B cell (primary cell): ENCODE results near the gene ITGB2. TPM values are rescaled to one million over a fixed set of nuclear protein-coding genes. Genes with fewer than 3 reads are reported as not detected.
A peak's percentile ranks its signal among the peaks of the same experiment; 100 is the strongest.

Experiments
- ATAC-seq: fragments of 200-7000 bp; cut with Tn5 transposase; one replicate; pipeline ENCODE4 v1.10.0; 2021; ENCODE audit warnings: low read depth, mild to moderate bottlenecking, moderate number of reproducible peaks, moderate library complexity
- CTCF ChIA-PET: fragments of 350-600 bp; sonication (Branson Sonifier 250); formaldehyde crosslinking; loops from one replicate; lab custom pipeline; 2021; ENCODE audit warnings: antibody characterized with exemption, inconsistent platforms; lab: Charles Lee
- POLR2A ChIA-PET: fragments of 350-600 bp; sonication (Branson Sonifier 250); formaldehyde crosslinking; loops from one replicate; lab custom pipeline; 2021; ENCODE audit warnings: antibody characterized with exemption; lab: Charles Lee
- DNase-seq: peaks from one replicate; pipeline ENCODE4 v3.0.0; 2013
- H2AFZ ChIP-seq: 2 replicates; pipeline ENCODE4 v1.6.1; 2012; ENCODE audit warnings: mild to moderate bottlenecking, low read depth, low read length; ENCODE audit not compliant: insufficient read depth, poor library complexity, severe bottlenecking
- H3K27ac ChIP-seq, 2 donors: 1 replicate in 1 of 2; 2 replicates in 1 of 2; pipeline ENCODE4 v1.5.1; 2012 to 2013; ENCODE audit warnings: low read length in 2 of 2, mild to moderate bottlenecking in 2 of 2, moderate library complexity in 1 of 2
- H3K27me3 ChIP-seq, 4 experiments: fragments of 200-600 bp in 1 of 4; sonication (generic) in 1 of 4; replicated peaks in 1 of 4; 1 replicate in 2 of 4; 2 replicates in 2 of 4; pipeline versions ENCODE4 v1.6.1 to v1.7.0; 2013 to 2016; ENCODE audit warnings: low read length in 3 of 4, mild to moderate bottlenecking in 2 of 4, mixed read lengths in 1 of 4, moderate library complexity in 1 of 4; ENCODE audit not compliant: insufficient read depth in 4 of 4, control insufficient read depth in 3 of 4; ENCODE audit errors: control extremely low read depth in 1 of 4
- H3K36me3 ChIP-seq, 2 experiments: replicated peaks in 1 of 2; 1 replicate in 1 of 2; 2 replicates in 1 of 2; pipeline versions ENCODE4 v1.6.1 to v1.7.1; 2013; ENCODE audit warnings: low read length in 1 of 2; ENCODE audit not compliant: insufficient read depth in 2 of 2, control insufficient read depth in 1 of 2; ENCODE audit errors: control extremely low read depth in 1 of 2, extremely low read depth in 1 of 2
- H3K4me1 ChIP-seq, 2 donors: fragments of 200-600 bp in 1 of 2; sonication (generic) in 1 of 2; 1 replicate in 1 of 2; 2 replicates in 1 of 2; pipeline versions ENCODE4 v1.5.1 to v1.6.1; 2013 to 2017; ENCODE audit warnings: low read length in 2 of 2; ENCODE audit not compliant: control insufficient read depth in 2 of 2, insufficient read depth in 2 of 2
- H3K4me2 ChIP-seq: replicated peaks from 2 replicates; pipeline ENCODE3; 2012; ENCODE audit warnings: mild to moderate bottlenecking, low read depth, low read length; ENCODE audit not compliant: poor library complexity, severe bottlenecking
- H3K4me3 ChIP-seq, 5 experiments: fragments of 200-600 bp in 1 of 5; sonication (generic) in 1 of 5; 1 replicate in 3 of 5; 2 replicates in 2 of 5; pipeline versions ENCODE4 v1.5.1 to v1.7.0; 2011 to 2016; ENCODE audit warnings: low read length in 4 of 5, mild to moderate bottlenecking in 4 of 5, low read depth in 2 of 5, control low read depth in 1 of 5, moderate library complexity in 1 of 5; ENCODE audit not compliant: insufficient read depth in 1 of 5; ENCODE audit errors: control extremely low read depth in 1 of 5, extremely low read depth in 1 of 5
- H3K79me2 ChIP-seq: fragments of 200-600 bp; sonication (generic); one replicate; pipeline ENCODE4 v1.6.0; 2016; ENCODE audit warnings: low read length; ENCODE audit not compliant: control insufficient read depth, insufficient read depth
- H3K9ac ChIP-seq: fragments of 200-600 bp; sonication (generic); 2 replicates; pipeline ENCODE4 v1.6.1; 2017; ENCODE audit warnings: mild to moderate bottlenecking, low read length, moderate library complexity
- H3K9me3 ChIP-seq, 3 donors: one replicate each; pipeline versions ENCODE4 v1.6.1 to v1.7.1; 2013; ENCODE audit warnings: low read length in 2 of 3; ENCODE audit not compliant: control insufficient read depth in 2 of 3, insufficient read depth in 1 of 3; ENCODE audit errors: control extremely low read depth in 1 of 3
- H4K20me1 ChIP-seq: 2 replicates; pipeline ENCODE4 v1.6.0; 2012; ENCODE audit warnings: mild to moderate bottlenecking, low read length; ENCODE audit not compliant: insufficient read depth, control insufficient read depth, poor library complexity, severe bottlenecking
- H3K27ac Mint-ChIP-seq: one replicate; pipeline ENCODE4 v1.8.0; 2021; ENCODE audit warnings: mixed read lengths
- H3K27me3 Mint-ChIP-seq: one replicate; pipeline ENCODE4 v1.8.0; 2021; ENCODE audit warnings: mixed read lengths
- H3K4me1 Mint-ChIP-seq: one replicate; pipeline ENCODE4 v1.8.0; 2021; ENCODE audit warnings: mixed read lengths
- H3K4me3 Mint-ChIP-seq: one replicate; pipeline ENCODE4 v1.8.0; 2021; ENCODE audit warnings: mixed read lengths
- H3K9me3 Mint-ChIP-seq: one replicate; pipeline ENCODE4 v1.8.0; 2022; ENCODE audit warnings: mixed read lengths; ENCODE audit not compliant: insufficient read depth
- CTCF ChIP-seq: fragments of 200-600 bp; IDR thresholded peaks from one replicate; pipeline ENCODE4 v1.8.0; 2022; ENCODE audit warnings: antibody characterized with exemption, mild to moderate bottlenecking
- EZH2 ChIP-seq: IDR thresholded peaks from 2 replicates; pipeline ENCODE4 v1.6.1; 2012; ENCODE audit warnings: borderline replicate concordance, low read depth, mild to moderate bottlenecking, moderate library complexity, low read length; ENCODE audit not compliant: insufficient read depth, poor library complexity, severe bottlenecking
- WGBS: methylation state at CpG from one replicate; pipeline ENCODE4 v1.1.5; 2013; ENCODE audit warnings: missing lambda C conversion rate; ENCODE audit not compliant: insufficient coverage; 5-methylcytosine and 5-hydroxymethylcytosine counted together
- intact Hi-C: fragments of 100-400 bp; cut with micrococcal nuclease; formaldehyde crosslinking; loops from one replicate; pipeline ENCODE4 v1.10.0; 2022
- polyA plus RNA-seq: library from polyadenylated mRNA; depleted of rRNA; stranded (reverse); fragments of >200 nt; gene quantifications from 2 replicates; pipeline ENCODE4 v1.2.3, GENCODE V29; 2012
- total RNA-seq, 2 donors: library from RNA; stranded (reverse); fragments of 120-200 nt in 1 of 2; gene quantifications; 1 replicate in 1 of 2; 2 replicates in 1 of 2; pipeline versions ENCODE4 v1.2.3 to v1.2.4, GENCODE V29; 2013 to 2022

Gene ITGB2
- total and polyA plus RNA-seq, 2 donors (not counting 1 experiment from before 2014, with no cell fraction given), result 102 to 368 TPM

- Histone ChIP-seq H3K79me2 (peaks cover 43% of the 10 kb centered on the region), H4K20me1 (peaks cover 84% of the 10 kb centered on the region), H3K4me2 (no peak overlapping the region), H3K4me1 (peaks cover 16 to 26% of the 10 kb centered on the region in 2 donors), H3K4me3 (no peak overlapping the region), H3K9ac (no peak overlapping the region), H3K27me3 (no peaks in the 10 kb centered on the region), H2AFZ (no peak overlapping the region), H3K27ac (no peak overlapping the region), H3K36me3 (peaks cover 11 to 82% of the 10 kb centered on the region in 2 experiments), H3K9me3 (no peaks in the 10 kb centered on the region)
- CTCF ChIA-PET, result no interaction called here
- H3K9me3 Mint-ChIP-seq, result no peaks in the 10 kb centered on the region
- ATAC-seq (no peak), DNase-seq (no peak)
- WGBS, result 99% methylated on average over 21 of the region's 22 CpGs
- POLR2A ChIA-PET, result no interaction called here
- H3K4me1 Mint-ChIP-seq, result peaks cover 29% of the 10 kb centered on the region
- intact Hi-C loops, result no loop called here
- H3K4me3 Mint-ChIP-seq, result no peak overlapping the region
- H3K27me3 Mint-ChIP-seq, result no peaks in the 10 kb centered on the region
- TF ChIP-seq EZH2 (no peak), CTCF (no peak)
- H3K27ac Mint-ChIP-seq, result no peak overlapping the region
Measured at GRCh38 chr21:44903689-44904088, 17.0 kb downstream of the ITGB2 start.

GRCh38 chr21:44903050-44903685 is 17.5 kb downstream of the ITGB2 start:
- no peak overlapping the region for H3K4me2 ChIP-seq
- H4K20me1 ChIP-seq, result peaks cover 80% of the 10 kb centered on the region
- H3K4me1 ChIP-seq, result peaks cover 12 to 21% of the 10 kb centered on the region in 2 donors
- DNase-seq (no peak), ATAC-seq (no peak)
- no peak overlapping the region for H3K9ac ChIP-seq
- H3K4me3 Mint-ChIP-seq, result no peak overlapping the region
- H3K36me3 ChIP-seq, result peaks cover 11 to 84% of the 10 kb centered on the region in 2 experiments
- ChIA-PET CTCF (no interaction called here), POLR2A (no interaction called here)
- H3K4me1 Mint-ChIP-seq, result peaks cover 24% of the 10 kb centered on the region
- WGBS, result 98% methylated on average over 13 of the region's 18 CpGs
- H3K4me3 ChIP-seq, result no peak overlapping the region
- peaks cover 39% of the 10 kb centered on the region for H3K79me2 ChIP-seq
- H3K27ac Mint-ChIP-seq, result peak overlapping the region; percentile 26
- no peaks in the 10 kb centered on the region for H3K9me3 ChIP-seq
- H3K27me3 Mint-ChIP-seq, result no peaks in the 10 kb centered on the region
- H3K27me3 ChIP-seq, result no peaks in the 10 kb centered on the region
- no peak overlapping the region for H3K27ac ChIP-seq
- no peaks in the 10 kb centered on the region for H3K9me3 Mint-ChIP-seq
- no peak overlapping the region for H2AFZ ChIP-seq
- TF ChIP-seq CTCF, result no peak
- no peak for TF ChIP-seq EZH2
- intact Hi-C loops, result no loop called here
